Stimulated activated naive CD8-positive, alpha-beta T cell treated with anti-CD3 and anti-CD28 coated beads, Interleukin-15, amount 100 ng/mL, for 72 hours (primary cell): Measurements from ENCODE around the gene CABLES1.
"Not testable (repeated sequence)": the region's sequence is repeated elsewhere in the genome, so short reads cannot be mapped to it uniquely, and the experiment has no call there.

Experiments
- ATAC-seq: fragments of 150-1000 bp; cut with Tn5 transposase; 2 replicates; pipeline ENCODE4 v1.10.0; 2021; ENCODE audit warnings: mild to moderate bottlenecking, moderate library complexity
- DNase-seq, 2 donors: peaks; one replicate each; pipeline ENCODE4 v3.0.0; 2021 to 2022
- H3K27ac Mint-ChIP-seq, 2 donors: one replicate each; pipeline ENCODE4 v1.8.0; 2022; ENCODE audit warnings: mild to moderate bottlenecking in 2 of 2, mixed read lengths in 2 of 2, moderate library complexity in 2 of 2
- H3K27me3 Mint-ChIP-seq: one replicate; pipeline ENCODE4 v1.8.0; 2022; ENCODE audit warnings: mixed read lengths
- H3K4me1 Mint-ChIP-seq: one replicate; pipeline ENCODE4 v1.8.0; 2022; ENCODE audit warnings: mild to moderate bottlenecking, mixed read lengths
- H3K4me3 Mint-ChIP-seq, 2 donors: one replicate each; pipeline ENCODE4 v1.8.0; 2022; ENCODE audit warnings: mild to moderate bottlenecking in 2 of 2, mixed read lengths in 2 of 2, moderate library complexity in 1 of 2
- H3K9me3 Mint-ChIP-seq, 2 donors: one replicate each; pipeline ENCODE4 v1.8.0; 2022; ENCODE audit warnings: mixed read lengths in 2 of 2

The CABLES1 gene

DNA sequence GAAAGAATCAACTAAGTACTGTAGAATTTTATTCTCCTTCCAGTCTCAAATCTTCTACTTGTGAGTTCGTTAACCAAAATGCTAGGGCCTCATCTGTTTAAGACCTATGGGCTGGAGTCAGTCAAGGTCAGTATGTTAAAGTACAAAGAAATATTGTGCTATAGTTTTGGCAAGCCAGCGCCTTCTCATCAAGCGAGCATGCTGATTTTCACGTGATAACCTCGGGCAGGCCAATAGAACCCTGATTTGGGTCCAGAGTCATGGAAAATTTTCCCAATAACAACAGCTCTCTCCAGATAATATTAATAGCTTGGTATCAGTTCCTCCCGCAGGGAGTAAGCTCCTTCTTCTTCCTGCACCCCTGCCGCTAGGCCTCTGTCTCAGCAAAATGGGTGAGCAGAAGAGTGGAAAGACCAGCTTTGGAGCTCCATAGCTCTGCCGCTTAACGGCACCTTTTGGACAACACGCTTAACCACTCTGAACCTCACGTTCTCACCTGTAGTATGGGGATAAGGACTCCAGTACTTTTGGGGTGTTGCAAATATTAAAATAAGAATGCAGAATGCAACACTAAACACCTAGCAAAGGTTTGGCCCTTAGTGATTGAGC, 11.7 kb downstream of the CABLES1 start:
- Mint-ChIP-seq H3K27ac (no peak overlapping the region), H3K27me3 (peaks cover under 1% of the 10 kb centered on the region)
- no peak for ATAC-seq

GRCh38 chr18:23148382-23148781, 13.1 kb downstream of the CABLES1 start:
- DNase-seq (no peak), ATAC-seq (no peak)
- no peak overlapping the region for H3K4me3 Mint-ChIP-seq
- no peaks in the 10 kb centered on the region for H3K27me3 Mint-ChIP-seq
- no peaks in the 10 kb centered on the region for H3K9me3 Mint-ChIP-seq
- no peak overlapping the region for H3K27ac Mint-ChIP-seq
- peaks cover 9% of the 10 kb centered on the region for H3K4me1 Mint-ChIP-seq

More for the DNA sequence above, 11.7 kb downstream of the CABLES1 start:
- Mint-ChIP-seq H3K4me1 (peaks cover 21% of the 10 kb centered on the region), H3K9me3 (no peaks in the 10 kb centered on the region), H3K4me3 (no peak overlapping the region)
- no peak for DNase-seq

GRCh38 chr18:23149570-23149969, 14.3 kb downstream of the CABLES1 start:
- no peaks in the 10 kb centered on the region for H3K4me1 Mint-ChIP-seq
- no peak for ATAC-seq
- H3K27ac Mint-ChIP-seq: no peak overlapping the region
- no peak overlapping the region for H3K4me3 Mint-ChIP-seq
- no peak for DNase-seq
- no peaks in the 10 kb centered on the region for H3K27me3 Mint-ChIP-seq
- H3K9me3 Mint-ChIP-seq: no peaks in the 10 kb centered on the region

DNA sequence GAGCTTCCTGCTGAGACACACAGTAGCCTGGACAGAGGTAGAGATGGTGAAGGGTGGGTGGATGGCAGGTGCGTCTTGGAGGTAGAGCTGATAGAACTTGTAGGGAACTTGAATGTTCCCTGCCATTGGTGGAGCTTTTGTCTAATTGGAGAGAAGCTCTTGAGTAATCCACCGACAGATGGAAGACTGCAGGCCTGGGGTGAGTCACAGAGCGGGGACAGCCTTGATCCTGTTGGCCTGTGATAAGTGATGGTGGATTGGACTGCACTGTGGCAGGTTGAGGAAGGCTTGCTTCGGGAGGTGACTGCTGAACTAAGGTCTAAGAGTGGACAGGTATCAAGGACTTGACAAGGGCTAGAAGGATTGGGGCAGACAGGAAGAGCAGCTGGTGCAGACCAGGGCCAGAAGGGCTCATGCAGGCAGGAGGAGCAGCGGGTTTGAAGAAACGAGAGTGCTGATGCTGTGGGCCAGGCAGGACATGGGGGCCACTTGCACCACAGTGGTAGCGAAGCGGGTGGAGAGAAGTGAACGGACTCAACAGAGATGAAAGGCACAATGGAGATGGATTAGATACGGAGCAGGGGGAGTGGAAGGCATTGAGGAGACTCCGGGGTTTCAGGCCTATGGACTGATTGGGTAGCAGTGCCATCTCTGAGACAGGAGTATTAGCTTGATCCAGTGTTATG, 16.3 kb downstream of the CABLES1 start:
- Mint-ChIP-seq H3K4me3 (no peak overlapping the region), H3K27me3 (no peaks in the 10 kb centered on the region), H3K27ac (peak overlapping the region; percentile 3 to 74), H3K4me1 (no peaks in the 10 kb centered on the region), H3K9me3 (no peaks in the 10 kb centered on the region)
- ATAC-seq (no peak), DNase-seq (no peak)

GRCh38 chr18:23154030-23154429, 18.7 kb downstream of the CABLES1 start:
- ATAC-seq (no peak), DNase-seq (no peak)
- no peaks in the 10 kb centered on the region for H3K27me3 Mint-ChIP-seq
- no peak overlapping the region for H3K4me3 Mint-ChIP-seq
- no peak overlapping the region for H3K27ac Mint-ChIP-seq
- no peaks in the 10 kb centered on the region for H3K4me1 Mint-ChIP-seq
- no peaks in the 10 kb centered on the region for H3K9me3 Mint-ChIP-seq

- no peak for ATAC-seq
- Mint-ChIP-seq H3K27me3 (no peaks in the 10 kb centered on the region), H3K4me3 (no peak overlapping the region), H3K9me3 (no peaks in the 10 kb centered on the region), H3K27ac (no peak overlapping the region), H3K4me1 (no peaks in the 10 kb centered on the region)
- no peak for DNase-seq
Observed at GRCh38 chr18:23154823-23155500, 19.7 kb downstream of the CABLES1 start.

GRCh38 chr18:23155537-23155936, 20.3 kb downstream of the CABLES1 start:
- DNase-seq: no peak
- no peak for ATAC-seq
- no peaks in the 10 kb centered on the region for H3K4me1 Mint-ChIP-seq
- H3K4me3 Mint-ChIP-seq: no peak overlapping the region
- no peaks in the 10 kb centered on the region for H3K27me3 Mint-ChIP-seq
- H3K27ac Mint-ChIP-seq: no peak overlapping the region
- H3K9me3 Mint-ChIP-seq: no peaks in the 10 kb centered on the region

- Mint-ChIP-seq H3K4me3 (no peak overlapping the region), H3K27ac (no peak overlapping the region), H3K4me1 (no peaks in the 10 kb centered on the region), H3K27me3 (no peaks in the 10 kb centered on the region), H3K9me3 (no peaks in the 10 kb centered on the region)
- no peak for ATAC-seq
- DNase-seq: no peak
Observed at GRCh38 chr18:23156134-23156533, 20.8 kb downstream of the CABLES1 start.

GRCh38 chr18:23158058-23158457, 22.8 kb downstream of the CABLES1 start:
- H3K27me3 Mint-ChIP-seq: no peaks in the 10 kb centered on the region
- H3K27ac Mint-ChIP-seq: peak overlapping the region in 1 of 2 donors; percentile 55
- no peaks in the 10 kb centered on the region for H3K9me3 Mint-ChIP-seq
- H3K4me3 Mint-ChIP-seq: no peak overlapping the region
- no peaks in the 10 kb centered on the region for H3K4me1 Mint-ChIP-seq
- ATAC-seq (no peak), DNase-seq (no peak)

- H3K27me3 Mint-ChIP-seq, H3K4me3 Mint-ChIP-seq, H3K4me1 Mint-ChIP-seq, DNase-seq, H3K9me3 Mint-ChIP-seq, ATAC-seq: not testable (repeated sequence)
- peak overlapping the region in 1 of 2 donors; percentile 39 for H3K27ac Mint-ChIP-seq
Observed at GRCh38 chr18:23158884-23159283, 23.6 kb downstream of the CABLES1 start.

GRCh38 chr18:23159344-23159743, 24.1 kb downstream of the CABLES1 start:
- Mint-ChIP-seq H3K9me3 (no peaks in the 10 kb centered on the region), H3K27me3 (no peaks in the 10 kb centered on the region), H3K4me1 (no peaks in the 10 kb centered on the region), H3K27ac (peak overlapping the region in 1 of 2 donors; percentile 39), H3K4me3 (no peak overlapping the region)
- DNase-seq (no peak), ATAC-seq (no peak)

GRCh38 chr18:23162473-23162872, 27.2 kb downstream of the CABLES1 start:
- Mint-ChIP-seq H3K4me1 (no peaks in the 10 kb centered on the region), H3K4me3 (no peak overlapping the region), H3K27ac (no peak overlapping the region), H3K27me3 (no peaks in the 10 kb centered on the region), H3K9me3 (no peaks in the 10 kb centered on the region)
- ATAC-seq: no peak
- DNase-seq: no peak

- DNase-seq: no peak
- Mint-ChIP-seq H3K27ac (no peak overlapping the region), H3K9me3 (no peaks in the 10 kb centered on the region), H3K4me1 (no peaks in the 10 kb centered on the region), H3K4me3 (no peak overlapping the region), H3K27me3 (no peaks in the 10 kb centered on the region)
- no peak for ATAC-seq
Observed at GRCh38 chr18:23163786-23164533, 28.7 kb downstream of the CABLES1 start.

- Mint-ChIP-seq H3K9me3 (no peaks in the 10 kb centered on the region), H3K27ac (no peak overlapping the region), H3K4me3 (no peak overlapping the region), H3K4me1 (no peaks in the 10 kb centered on the region), H3K27me3 (no peaks in the 10 kb centered on the region)
- ATAC-seq: no peak
- DNase-seq: no peak
Observed at GRCh38 chr18:23165271-23166068, 30.2 kb downstream of the CABLES1 start.

DNA sequence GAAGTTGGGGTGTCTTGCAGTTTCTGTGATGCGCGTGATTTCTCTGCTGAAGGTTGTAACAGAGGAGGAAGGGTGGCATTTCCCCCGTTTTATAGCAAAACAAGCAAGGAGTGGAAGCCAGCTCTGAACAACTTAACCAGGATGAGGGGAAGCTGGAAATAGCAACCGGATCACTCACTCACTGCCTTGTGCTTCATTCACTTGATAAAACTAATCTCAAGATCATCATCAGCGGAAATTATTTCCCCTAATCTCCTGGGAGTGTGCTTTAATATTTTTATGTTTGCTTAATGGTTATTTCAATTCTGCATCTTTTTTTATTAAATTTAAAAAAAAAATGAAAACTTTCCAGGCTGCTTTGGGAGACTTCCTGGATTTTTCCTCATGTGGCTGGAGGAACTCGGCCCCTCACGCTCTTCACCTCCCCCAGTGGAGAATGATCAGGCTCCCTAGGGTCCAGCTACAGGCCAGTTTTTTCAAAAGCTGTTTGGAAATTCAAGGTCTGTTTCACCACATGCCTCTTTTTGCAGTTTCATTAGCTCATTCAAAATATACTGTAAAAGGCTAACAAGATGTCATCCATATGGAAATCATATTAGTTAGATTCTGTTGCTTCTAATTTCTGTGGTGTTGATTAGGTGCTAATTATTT, 31.7 kb downstream of the CABLES1 start:
- ATAC-seq (no peak), DNase-seq (no peak)
- no peaks in the 10 kb centered on the region for H3K27me3 Mint-ChIP-seq
- H3K27ac Mint-ChIP-seq: no peak overlapping the region
- no peak overlapping the region for H3K4me3 Mint-ChIP-seq
- no peaks in the 10 kb centered on the region for H3K4me1 Mint-ChIP-seq
- H3K9me3 Mint-ChIP-seq: no peaks in the 10 kb centered on the region
